Measurements from ENCODE around the gene RCC2.

DNA sequence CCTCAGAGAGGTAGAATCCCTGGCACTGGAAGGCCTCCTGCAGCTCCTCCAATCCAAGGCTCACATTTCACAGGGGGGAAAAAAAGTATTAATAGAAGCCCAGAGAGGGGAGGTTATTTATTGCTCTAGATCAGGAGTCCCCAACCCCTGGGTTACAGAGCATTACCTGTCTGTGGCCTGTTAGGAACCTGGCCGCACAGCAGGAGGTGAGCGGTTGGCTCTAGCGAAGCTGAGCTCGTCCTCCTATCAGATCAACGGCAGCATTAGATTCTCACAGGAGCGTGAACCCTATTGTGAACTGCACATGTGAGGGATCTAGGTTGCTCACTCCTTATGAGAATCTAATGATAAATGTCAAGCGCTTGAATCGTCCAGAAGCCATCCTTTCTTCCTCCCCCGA lies 46.8 kb upstream of the RCC2 start:
- no peak for TF ChIP-seq ESRRG (CRISPR knock-in tag; IDR thresholded peaks at IDR 0.05)
- no peak for TF ChIP-seq ZFP30 (CRISPR knock-in tag; IDR thresholded peaks at IDR 0.05)
- TF ChIP-seq, protein P1, sequence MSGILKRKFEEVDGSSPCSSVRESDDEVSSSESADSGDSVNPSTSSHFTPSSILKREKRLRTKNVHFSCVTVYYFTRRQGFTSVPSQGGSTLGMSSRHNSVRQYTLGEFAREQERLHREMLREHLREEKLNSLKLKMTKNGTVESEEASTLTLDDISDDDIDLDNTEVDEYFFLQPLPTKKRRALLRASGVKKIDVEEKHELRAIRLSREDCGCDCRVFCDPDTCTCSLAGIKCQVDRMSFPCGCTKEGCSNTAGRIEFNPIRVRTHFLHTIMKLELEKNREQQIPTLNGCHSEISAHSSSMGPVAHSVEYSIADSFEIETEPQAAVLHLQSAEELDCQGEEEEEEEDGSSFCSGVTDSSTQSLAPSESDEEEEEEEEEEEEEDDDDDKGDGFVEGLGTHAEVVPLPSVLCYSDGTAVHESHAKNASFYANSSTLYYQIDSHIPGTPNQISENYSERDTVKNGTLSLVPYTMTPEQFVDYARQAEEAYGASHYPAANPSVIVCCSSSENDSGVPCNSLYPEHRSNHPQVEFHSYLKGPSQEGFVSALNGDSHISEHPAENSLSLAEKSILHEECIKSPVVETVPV (CRISPR knock-in tag; IDR thresholded peaks at IDR 0.05): no peak
- no peak for TF ChIP-seq ZC3H10 (CRISPR knock-in tag; IDR thresholded peaks at IDR 0.05)
- TF ChIP-seq ZFP3 (CRISPR knock-in tag; IDR thresholded peaks at IDR 0.05): no peak
- TF ChIP-seq, protein P2, sequence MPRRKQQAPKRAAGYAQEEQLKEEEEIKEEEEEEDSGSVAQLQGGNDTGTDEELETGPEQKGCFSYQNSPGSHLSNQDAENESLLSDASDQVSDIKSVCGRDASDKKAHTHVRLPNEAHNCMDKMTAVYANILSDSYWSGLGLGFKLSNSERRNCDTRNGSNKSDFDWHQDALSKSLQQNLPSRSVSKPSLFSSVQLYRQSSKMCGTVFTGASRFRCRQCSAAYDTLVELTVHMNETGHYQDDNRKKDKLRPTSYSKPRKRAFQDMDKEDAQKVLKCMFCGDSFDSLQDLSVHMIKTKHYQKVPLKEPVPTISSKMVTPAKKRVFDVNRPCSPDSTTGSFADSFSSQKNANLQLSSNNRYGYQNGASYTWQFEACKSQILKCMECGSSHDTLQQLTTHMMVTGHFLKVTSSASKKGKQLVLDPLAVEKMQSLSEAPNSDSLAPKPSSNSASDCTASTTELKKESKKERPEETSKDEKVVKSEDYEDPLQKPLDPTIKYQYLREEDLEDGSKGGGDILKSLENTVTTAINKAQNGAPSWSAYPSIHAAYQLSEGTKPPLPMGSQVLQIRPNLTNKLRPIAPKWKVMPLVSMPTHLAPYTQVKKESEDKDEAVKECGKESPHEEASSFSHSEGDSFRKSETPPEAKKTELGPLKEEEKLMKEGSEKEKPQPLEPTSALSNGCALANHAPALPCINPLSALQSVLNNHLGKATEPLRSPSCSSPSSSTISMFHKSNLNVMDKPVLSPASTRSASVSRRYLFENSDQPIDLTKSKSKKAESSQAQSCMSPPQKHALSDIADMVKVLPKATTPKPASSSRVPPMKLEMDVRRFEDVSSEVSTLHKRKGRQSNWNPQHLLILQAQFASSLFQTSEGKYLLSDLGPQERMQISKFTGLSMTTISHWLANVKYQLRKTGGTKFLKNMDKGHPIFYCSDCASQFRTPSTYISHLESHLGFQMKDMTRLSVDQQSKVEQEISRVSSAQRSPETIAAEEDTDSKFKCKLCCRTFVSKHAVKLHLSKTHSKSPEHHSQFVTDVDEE (CRISPR knock-in tag; IDR thresholded peaks at IDR 0.05): no peak
- TF ChIP-seq RARB (CRISPR knock-in tag; IDR thresholded peaks at IDR 0.05): no peak
- TF ChIP-seq, protein P3, sequence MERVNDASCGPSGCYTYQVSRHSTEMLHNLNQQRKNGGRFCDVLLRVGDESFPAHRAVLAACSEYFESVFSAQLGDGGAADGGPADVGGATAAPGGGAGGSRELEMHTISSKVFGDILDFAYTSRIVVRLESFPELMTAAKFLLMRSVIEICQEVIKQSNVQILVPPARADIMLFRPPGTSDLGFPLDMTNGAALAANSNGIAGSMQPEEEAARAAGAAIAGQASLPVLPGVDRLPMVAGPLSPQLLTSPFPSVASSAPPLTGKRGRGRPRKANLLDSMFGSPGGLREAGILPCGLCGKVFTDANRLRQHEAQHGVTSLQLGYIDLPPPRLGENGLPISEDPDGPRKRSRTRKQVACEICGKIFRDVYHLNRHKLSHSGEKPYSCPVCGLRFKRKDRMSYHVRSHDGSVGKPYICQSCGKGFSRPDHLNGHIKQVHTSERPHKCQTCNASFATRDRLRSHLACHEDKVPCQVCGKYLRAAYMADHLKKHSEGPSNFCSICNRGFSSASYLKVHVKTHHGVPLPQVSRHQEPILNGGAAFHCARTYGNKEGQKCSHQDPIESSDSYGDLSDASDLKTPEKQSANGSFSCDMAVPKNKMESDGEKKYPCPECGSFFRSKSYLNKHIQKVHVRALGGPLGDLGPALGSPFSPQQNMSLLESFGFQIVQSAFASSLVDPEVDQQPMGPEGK (CRISPR knock-in tag; IDR thresholded peaks at IDR 0.05; ENCODE audit: borderline replicate concordance): no peak
